K562 (cell line): Measurements from ENCODE around the gene FANCG. TPM values are rescaled to one million over a fixed set of nuclear protein-coding genes. Genes with fewer than 3 reads are reported as not detected.

Experiments used
- BRD4 ChIP-seq: fragments of 200-600 bp; sonication (generic); IDR thresholded peaks from 2 replicates; pipeline ENCODE4 v1.6.1; 2017; ENCODE audit warnings: inconsistent platforms
- CBFB ChIP-seq: sonication (generic); formaldehyde crosslinking; IDR thresholded peaks from 2 replicates; pipeline ENCODE4 v1.4.0; 2020; ENCODE audit warnings: mild to moderate bottlenecking, missing genetic modification reagents
- DDX20 ChIP-seq: fragments of 450-650 bp; IDR thresholded peaks from 2 replicates; pipeline ENCODE4 v1.6.1; 2016; ENCODE audit warnings: missing genetic modification characterization, low read depth, mild to moderate bottlenecking, missing compliant biosample characterization, moderate library complexity
- EGR1 ChIP-seq: fragments of 450-650 bp; conservative IDR thresholded peaks from 2 replicates; pipeline ENCODE4 v1.6.1; 2017; ENCODE audit warnings: mild to moderate bottlenecking
- ETV5 ChIP-seq: sonication (generic); formaldehyde crosslinking; IDR thresholded peaks from 2 replicates; pipeline ENCODE4 v1.4.0; 2020; ENCODE audit warnings: low read depth, mild to moderate bottlenecking, missing genetic modification reagents
- GABPA ChIP-seq: fragments of 200-800 bp; sonication (Bioruptor generic); conservative IDR thresholded peaks from 2 replicates; pipeline ENCODE4 v1.6.1; 2016; ENCODE audit warnings: low read depth, missing genetic modification characterization, missing compliant biosample characterization
- HDAC3 ChIP-seq: fragments of 450-650 bp; IDR thresholded peaks from 2 replicates; pipeline ENCODE4 v1.6.1; 2018; ENCODE audit warnings: borderline replicate concordance, mild to moderate bottlenecking, moderate library complexity; ENCODE audit not compliant: partially characterized antibody
- KDM5B ChIP-seq: fragments of 200-600 bp; sonication (generic); IDR thresholded peaks from 2 replicates; pipeline ENCODE4 v1.6.1; 2012; ENCODE audit warnings: low read depth, mild to moderate bottlenecking, moderate library complexity, low read length, control low read depth, inconsistent platforms; ENCODE audit not compliant: insufficient replicate concordance
- MBD2 ChIP-seq: sonication (generic); IDR thresholded peaks from 2 replicates; pipeline ENCODE4 v1.6.1; 2016; ENCODE audit warnings: low read depth, borderline replicate concordance
- MCM2 ChIP-seq: fragments of 450-650 bp; IDR thresholded peaks from 2 replicates; pipeline ENCODE4 v1.6.1; 2017; ENCODE audit warnings: low read depth, mild to moderate bottlenecking
- MCM3 ChIP-seq: fragments of 450-650 bp; IDR thresholded peaks from 2 replicates; pipeline ENCODE4 v1.6.1; 2016
- MYC ChIP-seq, 2 experiments: fragments of 250-450 bp in 1 of 2; sonication (Bioruptor Pico) in 1 of 2; IDR thresholded peaks; 2 replicates each; pipeline versions ENCODE4 v1.5.1 to v1.6.1; 2012 to 2021; ENCODE audit warnings: low read depth in 2 of 2, borderline replicate concordance in 1 of 2, improper control_type of control experiment in 1 of 2, low read length in 1 of 2, mild to moderate bottlenecking in 1 of 2, moderate library complexity in 1 of 2
- NFRKB ChIP-seq: fragments of 450-650 bp; IDR thresholded peaks from 2 replicates; pipeline ENCODE4 v1.6.1; 2016; ENCODE audit warnings: low read depth
- PCBP1 ChIP-seq: fragments of 200-400 bp; formaldehyde crosslinking; IDR thresholded peaks from 2 replicates; pipeline ENCODE4 v1.6.1; 2018; ENCODE audit warnings: mild to moderate bottlenecking, low read depth, low read length; ENCODE audit not compliant: poor library complexity, severe bottlenecking
- PML ChIP-seq: IDR thresholded peaks from 2 replicates; pipeline ENCODE4 v1.6.1; 2012; ENCODE audit warnings: low read length, inconsistent platforms
- RBM14 ChIP-seq: fragments of 200-400 bp; formaldehyde crosslinking; IDR thresholded peaks from 2 replicates; pipeline ENCODE4 v1.6.1; 2018; ENCODE audit warnings: low read depth, mild to moderate bottlenecking, low read length, moderate library complexity, borderline replicate concordance; ENCODE audit not compliant: insufficient read depth
- SIN3A ChIP-seq, 2 experiments: fragments of 150-350 bp in 1 of 2; IDR thresholded peaks; 2 replicates each; pipeline ENCODE4 v1.6.1; 2011 to 2016; ENCODE audit warnings: borderline replicate concordance in 2 of 2, low read depth in 2 of 2, low read length in 2 of 2, mild to moderate bottlenecking in 2 of 2, moderate library complexity in 2 of 2; ENCODE audit not compliant: control insufficient read depth in 1 of 2
- SRSF3 ChIP-seq: fragments of 200-400 bp; formaldehyde crosslinking; IDR thresholded peaks from 2 replicates; pipeline ENCODE4 v1.6.1; 2016; ENCODE audit warnings: mild to moderate bottlenecking, low read length, moderate library complexity; ENCODE audit not compliant: insufficient read depth
- TAF15 ChIP-seq: fragments of 200-400 bp; formaldehyde crosslinking; IDR thresholded peaks from 2 replicates; pipeline ENCODE4 v1.6.1; 2017; ENCODE audit warnings: mild to moderate bottlenecking, low read depth, low read length, moderate library complexity
- TAL1 ChIP-seq: fragments of 450-650 bp; IDR thresholded peaks from 2 replicates; pipeline ENCODE4 v1.6.1; 2016; ENCODE audit warnings: mild to moderate bottlenecking
- ZBTB2 ChIP-seq: fragments of 450-650 bp; IDR thresholded peaks from 2 replicates; pipeline ENCODE4 v1.6.1; 2016; ENCODE audit warnings: antibody characterized with exemption
- ZFP1 ChIP-seq: fragments of 450-650 bp; formaldehyde crosslinking; IDR thresholded peaks from 2 replicates; pipeline ENCODE4 v1.4.0; 2020; ENCODE audit warnings: mild to moderate bottlenecking, mixed read lengths
- ZKSCAN3 ChIP-seq: fragments of 250-450 bp; sonication (Bioruptor Pico); IDR thresholded peaks from 2 replicates; pipeline ENCODE4 v1.4.0; 2020
- ZNF274 ChIP-seq: IDR thresholded peaks from 2 replicates; pipeline ENCODE4 v1.6.1; 2011; ENCODE audit warnings: low read depth, mild to moderate bottlenecking, low read length, moderate library complexity, borderline replicate concordance
- ZNF280A ChIP-seq: fragments of 450-650 bp; IDR thresholded peaks from 2 replicates; pipeline ENCODE4 v1.6.1; 2018; ENCODE audit warnings: mild to moderate bottlenecking, low read depth; ENCODE audit not compliant: partially characterized antibody
- polyA plus RNA-seq, 8 experiments: library from polyadenylated mRNA; depleted of rRNA in 4 of 8; stranded (reverse) in 5 of 8; unstranded in 3 of 8; fragments of >200 nt; fragmentation: Nextera tagmentation in 2 of 8; fragmentation: Illumina TruSeq in 1 of 8; extraction: Ambion mirVana in 2 of 8; extraction: Trizol in 1 of 8; gene quantifications; 2 replicates each; pipeline versions ENCODE4 v1.2.1 to v1.2.3, GENCODE V29; 2011 to 2014; ENCODE audit warnings: inconsistent platforms in 1 of 8, missing spikeins in 1 of 8
- total RNA-seq, 7 experiments: library from RNA; depleted of rRNA in 6 of 7; stranded (reverse); fragments of >200 nt in 6 of 7; fragmentation: Illumina TruSeq in 2 of 7; extraction: Trizol in 2 of 7; gene quantifications; 2 replicates each; pipeline versions ENCODE4 v1.2.1 to v1.2.3, GENCODE V29; 2011 to 2021; ENCODE audit warnings: low replicate concordance in 1 of 7

The FANCG gene
- total and polyA plus RNA-seq, 9 of the 15 experiments (the other 6 are each of a cell fraction or from before 2014, with no cell fraction given): 7.5 to 43.9 (median 31.0) TPM

- TF ChIP-seq SIN3A (IDR thresholded peaks at IDR 0.05; ENCODE audit: borderline replicate concordance in 2 of 2, control insufficient read depth in 1 of 2, low read depth in 2 of 2, low read length in 2 of 2) (peak; percentile 55 to 59; a peak in 1 of 4 replicates), SRSF3 (no peak), GABPA (peak; percentile 53), ZBTB2 (no peak), TAF15 (no peak), MCM3 (no peak), KDM5B (no peak), PML (no peak), HDAC3 (no peak), MYC (IDR thresholded peaks at IDR 0.05; ENCODE audit: low read depth, low read length) (peak; percentile 71; the same call in 1 of the 2 replicates), MYC (CRISPR knock-in tag; IDR thresholded peaks at IDR 0.05; ENCODE audit: borderline replicate concordance, low read depth) (no peak), RBM14 (0 out of 2 replicates have a peak, but pooled peaks have one; percentile 41), MCM2 (no peak), MBD2 (no peak), TAL1 (no peak), NFRKB (no peak), ETV5 (CRISPR knock-in tag) (no peak), ZNF280A (no peak), ZFP1 (no peak), CBFB (CRISPR knock-in tag) (no peak), ZKSCAN3 (no peak), BRD4 (0 out of 2 replicates have a peak, but pooled peaks have one; percentile 31), PCBP1 (peak; percentile 36), ZNF274 (no peak), EGR1 (no peak), DDX20 (no peak)
Measured at GRCh38 chr9:35071814-35072460, 7.8 kb downstream of the FANCG start (continued).
